ENCODE results near the gene PLXNA2. TPM values are rescaled to one million over a fixed set of nuclear protein-coding genes. Genes with fewer than 3 reads are reported as not detected.

PLXNA2 gene
- total RNA-seq, 1 donor from 2014 or later = 37.4 TPM

DNA sequence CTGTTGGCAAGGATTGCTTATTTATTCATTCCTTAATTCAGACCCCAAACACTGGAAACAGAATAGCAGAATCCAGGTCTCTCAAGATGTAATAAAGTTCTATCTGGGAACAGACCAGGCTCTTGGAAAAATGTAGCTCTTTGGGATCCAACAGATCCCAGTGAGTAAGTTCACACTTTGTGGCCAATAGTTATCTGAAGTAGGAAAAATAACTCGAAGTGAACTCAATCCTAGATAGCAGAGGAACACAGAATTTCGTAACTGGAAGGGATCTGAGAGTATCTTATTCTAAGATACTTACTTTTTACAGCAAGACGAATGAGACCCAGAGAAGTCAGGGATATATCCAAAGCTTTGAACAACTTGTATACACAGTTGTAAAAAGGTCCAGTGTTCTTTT, 182.6 kb downstream of the PLXNA2 start:
- DNase-seq (ENCODE audit: low spot score) = no peak

DNA sequence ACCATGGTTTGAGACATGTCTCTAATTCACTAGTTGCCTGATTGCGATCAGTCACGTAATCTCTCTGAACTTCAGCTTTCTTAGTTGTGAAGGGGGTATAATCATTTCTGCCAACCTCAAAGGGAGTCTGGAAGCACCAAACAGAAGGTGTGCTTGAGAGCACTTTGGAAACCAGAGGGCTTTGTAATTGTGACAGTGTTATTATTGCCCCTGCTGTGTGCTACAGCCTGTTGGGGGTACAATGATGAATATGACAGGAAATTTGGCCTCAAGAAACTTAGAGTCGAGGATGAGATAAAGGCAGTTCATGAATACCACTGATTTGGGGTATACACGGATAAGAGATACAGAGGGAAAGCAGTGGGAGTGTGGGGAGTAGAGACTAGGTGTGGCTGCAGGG, 183.1 kb downstream of the PLXNA2 start:
- no peak for DNase-seq (ENCODE audit: low spot score)

DNA sequence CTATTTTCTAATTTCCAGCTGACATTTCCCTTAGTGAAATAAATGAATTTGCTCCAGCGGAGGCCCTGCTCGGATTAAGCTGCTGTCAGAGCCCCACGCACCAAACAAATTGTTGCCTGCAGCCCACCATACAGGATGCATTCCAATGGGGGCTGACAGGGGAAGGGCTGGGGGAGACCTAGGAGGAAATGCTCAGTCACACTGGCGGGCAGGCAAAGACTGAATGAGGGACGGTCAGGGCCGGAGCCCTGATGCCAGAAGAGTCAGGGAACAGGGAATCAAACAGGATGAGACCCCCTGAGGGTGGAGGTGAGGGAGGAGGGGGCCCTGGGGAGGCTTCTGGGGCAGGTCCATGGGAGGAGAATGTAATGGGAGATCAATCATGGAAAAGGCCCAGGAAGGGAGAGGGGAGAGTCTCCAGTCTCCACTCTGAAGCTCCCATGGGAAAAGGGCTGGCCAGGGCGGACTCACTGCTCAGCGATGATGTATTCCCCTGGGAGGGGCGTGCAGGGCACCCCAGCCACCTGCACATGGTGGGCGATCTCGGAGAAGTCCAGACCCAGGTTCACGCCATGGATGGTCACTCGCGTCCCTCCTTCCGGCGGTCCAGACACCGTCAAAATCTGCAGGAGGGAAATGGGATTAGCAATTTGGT, 183.8 kb downstream of the PLXNA2 start:
- no peak for DNase-seq (ENCODE audit: low spot score)

DNA sequence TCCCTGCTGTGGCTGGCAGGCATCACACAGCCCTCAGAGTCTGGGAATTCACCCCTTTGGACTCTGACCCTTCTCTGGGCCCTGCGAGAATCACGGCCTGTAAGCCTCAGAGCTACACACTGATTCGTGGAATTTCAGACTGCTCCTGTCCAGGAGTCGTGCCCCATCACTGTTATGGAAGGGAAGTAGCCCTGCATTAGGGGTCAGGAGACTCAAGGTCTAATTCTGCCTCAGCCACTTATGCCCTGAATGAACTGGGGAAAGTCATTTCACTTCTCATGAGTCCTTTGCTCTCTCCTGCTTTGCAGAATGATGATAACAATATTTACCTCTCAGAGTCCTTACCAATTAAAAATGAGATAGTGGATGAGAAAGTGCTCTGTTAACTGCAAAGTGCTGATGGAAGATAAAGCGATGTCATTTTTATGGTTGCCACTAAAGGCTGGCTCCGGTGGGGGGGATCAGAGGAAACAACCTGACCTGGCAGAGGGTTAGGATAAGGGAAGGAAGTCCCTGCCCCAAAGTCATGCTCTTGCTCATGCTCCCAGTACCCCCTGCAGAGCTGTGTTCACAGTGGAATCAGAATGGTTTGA, 184.7 kb downstream of the PLXNA2 start:
- DNase-seq (ENCODE audit: low spot score) = peak; percentile 46

DNA sequence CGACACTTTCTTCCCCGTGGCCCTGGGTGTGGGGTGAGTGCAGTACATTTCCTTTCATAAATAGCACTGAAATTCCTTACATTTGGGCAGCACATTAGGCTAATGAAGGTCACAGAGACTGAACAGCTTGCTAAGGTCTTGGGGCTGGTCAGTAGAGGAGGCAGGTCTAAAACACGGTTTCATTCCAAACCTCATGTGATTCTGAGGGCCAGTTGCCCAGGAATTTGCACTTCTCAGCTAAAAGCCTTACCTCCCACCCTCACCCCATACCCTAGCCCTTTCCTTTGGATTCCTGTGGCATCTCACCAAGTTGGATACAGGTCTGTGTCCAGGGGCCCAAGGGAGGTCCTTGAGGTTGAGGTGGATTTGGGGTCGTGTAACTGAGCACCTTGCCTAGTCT, 185.4 kb downstream of the PLXNA2 start:
- DNase-seq (ENCODE audit: low spot score) = no peak

DNA sequence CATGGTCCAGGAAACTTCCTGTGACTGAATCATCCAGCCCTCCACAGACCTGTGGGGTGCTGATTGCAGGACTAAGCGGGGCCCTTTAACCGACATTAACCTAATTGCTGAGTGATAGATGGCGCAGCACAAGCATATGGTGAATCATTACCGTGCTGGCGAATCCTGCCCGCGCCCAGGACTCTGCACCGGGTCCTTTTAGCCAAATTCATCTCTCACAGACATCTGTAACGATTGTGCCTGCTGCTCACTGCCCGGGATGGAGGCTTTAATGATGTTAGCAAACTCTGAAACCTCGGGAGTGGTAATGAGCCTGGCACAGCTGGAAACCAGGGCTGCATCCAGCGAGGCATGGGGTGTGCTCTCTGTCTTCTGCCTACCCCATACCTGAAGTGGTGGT, 185.9 kb downstream of the PLXNA2 start:
- no peak for DNase-seq (ENCODE audit: low spot score)

DNA sequence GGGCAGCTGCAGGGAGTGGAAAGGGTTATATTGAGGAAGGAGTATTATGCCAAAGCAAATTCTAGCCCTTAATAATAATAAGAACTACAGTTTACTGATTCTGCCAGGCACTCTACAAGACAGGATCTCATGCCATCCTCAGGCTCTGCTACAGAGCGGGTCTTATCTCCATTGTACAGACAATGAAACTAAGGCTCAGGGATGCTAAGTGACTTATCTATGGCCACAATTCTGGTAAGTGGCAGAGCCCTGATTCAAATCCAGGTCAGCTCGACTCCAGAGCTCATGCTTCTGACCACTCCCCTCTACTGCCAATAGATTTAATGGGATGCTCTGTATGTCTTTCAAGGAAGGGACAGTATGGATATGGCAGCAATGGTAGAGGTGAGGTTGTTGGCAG, 187.1 kb downstream of the PLXNA2 start:
- no peak for DNase-seq (ENCODE audit: low spot score)

DNA sequence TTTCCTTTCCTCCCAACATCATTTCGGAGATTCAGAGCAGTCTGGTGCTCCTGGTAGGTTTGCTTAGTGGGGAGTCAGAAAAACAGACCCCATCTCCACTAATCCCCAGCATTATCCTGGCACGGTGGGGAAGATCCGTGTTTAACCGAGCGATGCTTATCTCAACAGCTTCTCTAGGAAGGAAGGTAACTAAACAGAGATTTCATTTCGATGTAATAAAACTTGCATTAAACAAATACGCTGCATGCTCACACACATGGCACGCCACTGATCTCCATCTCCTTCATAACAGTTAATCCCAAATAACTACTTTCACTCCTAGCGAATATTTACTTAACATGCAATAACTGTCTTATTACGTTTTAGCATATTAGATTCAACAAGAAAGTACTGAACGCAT, 188.6 kb downstream of the PLXNA2 start:
- no peak for DNase-seq (ENCODE audit: low spot score)

DNA sequence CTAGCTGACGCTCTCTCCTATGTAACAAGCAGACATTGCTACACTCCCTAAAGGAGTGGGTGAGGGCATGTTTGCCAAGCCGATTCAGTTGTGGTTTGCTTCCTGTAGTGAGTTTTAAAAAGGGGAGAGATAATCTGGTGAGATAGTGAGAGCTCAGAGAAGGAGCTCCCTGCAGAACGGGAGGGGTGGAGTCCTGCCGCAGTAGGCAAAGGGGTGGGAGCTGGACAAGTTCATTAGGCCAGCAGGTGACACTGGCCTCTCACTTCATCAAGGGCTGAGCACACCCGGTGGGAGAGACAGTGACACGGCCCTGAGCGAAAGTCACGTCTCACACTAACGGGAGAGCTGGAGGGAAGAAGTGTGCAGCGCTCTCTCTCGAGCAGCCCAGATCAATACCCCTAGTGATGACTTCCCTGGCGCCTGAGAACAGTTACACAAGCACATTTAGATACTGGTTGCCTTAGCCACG, 189.2 kb downstream of the PLXNA2 start:
- DNase-seq (ENCODE audit: low spot score) = no peak

DNA sequence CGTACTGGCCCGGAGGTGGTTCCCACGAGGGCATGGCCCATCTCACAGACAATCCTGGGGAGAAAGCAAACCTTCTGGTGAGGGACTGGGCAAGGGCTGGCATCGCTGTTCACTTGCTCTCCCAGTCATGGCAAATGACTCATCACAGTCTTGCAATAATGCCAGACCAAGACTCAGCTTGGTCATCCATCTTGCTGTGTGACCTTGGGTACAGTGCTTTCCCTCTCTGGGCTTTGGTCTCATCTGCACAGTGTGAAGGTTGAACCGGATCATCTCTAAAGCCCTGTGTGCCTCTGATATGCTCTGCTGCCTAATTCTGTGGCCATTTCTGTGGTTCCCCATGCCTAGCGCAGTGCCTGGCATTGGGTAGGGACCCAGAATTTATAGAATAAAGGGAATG, 189.7 kb downstream of the PLXNA2 start:
- DNase-seq (ENCODE audit: low spot score) = no peak

DNA sequence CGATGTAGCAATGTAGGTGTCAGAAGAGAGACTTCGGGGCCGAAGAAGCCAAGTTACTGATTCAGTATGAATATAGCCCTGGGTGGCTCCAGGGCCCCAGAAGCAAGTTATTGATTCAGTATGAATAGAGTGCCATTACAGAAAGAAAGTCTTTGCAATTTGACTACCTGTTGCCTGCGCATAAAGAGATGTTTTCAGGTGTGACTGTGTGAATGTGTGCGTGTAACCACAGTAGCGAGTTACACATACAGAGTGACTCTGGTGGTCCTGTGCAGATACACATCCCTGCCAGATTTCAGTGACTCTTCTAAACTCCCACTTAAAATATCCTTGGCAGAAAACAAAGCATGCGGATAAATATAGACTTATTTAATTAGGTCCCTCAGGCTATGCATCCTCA, 190.5 kb downstream of the PLXNA2 start:
- no peak for DNase-seq (ENCODE audit: low spot score)

DNA sequence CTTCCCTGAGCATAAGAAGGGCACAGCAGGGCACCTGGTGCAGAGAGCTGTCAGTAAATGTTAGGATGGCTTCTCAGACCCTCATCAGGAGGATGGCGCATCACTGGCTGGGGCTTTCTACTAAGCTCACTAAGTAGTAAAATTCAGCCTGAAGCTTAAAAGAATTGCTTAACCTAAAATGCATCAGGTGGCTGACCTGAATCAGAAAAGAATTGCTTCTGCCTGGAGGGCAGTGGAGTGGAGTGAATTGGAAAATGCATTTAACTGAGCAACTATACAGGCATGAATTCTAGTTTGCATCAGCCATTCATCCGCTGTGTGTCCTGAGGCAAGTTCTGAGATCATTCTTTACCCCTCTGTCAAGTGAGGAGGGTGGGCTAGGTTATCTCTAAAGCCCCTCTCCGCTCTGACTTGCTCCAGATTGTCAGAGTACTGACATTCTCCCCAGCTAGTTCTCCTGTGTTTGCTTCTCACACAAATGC, 191.2 kb downstream of the PLXNA2 start:
- DNase-seq (ENCODE audit: low spot score) = no peak

DNA sequence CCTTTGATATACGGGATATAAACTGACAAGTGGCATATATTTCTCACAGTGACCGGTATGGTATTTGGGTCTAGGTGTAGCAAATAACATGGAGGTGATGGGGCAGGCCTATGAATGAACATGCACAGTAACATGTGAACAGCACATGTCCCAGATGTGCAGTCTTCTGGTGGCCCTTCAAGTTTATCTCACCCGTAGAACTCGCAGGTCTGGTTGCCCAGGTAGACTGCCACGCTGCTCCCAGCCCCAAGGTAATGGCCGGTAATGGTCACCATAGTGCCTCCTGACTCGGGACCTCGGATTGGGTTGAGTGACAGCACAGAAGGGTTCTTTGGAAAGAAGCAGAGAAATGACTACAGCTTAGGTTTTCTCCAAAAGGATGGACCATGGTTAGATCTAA, 192.0 kb downstream of the PLXNA2 start:
- no peak for DNase-seq (ENCODE audit: low spot score)

DNA sequence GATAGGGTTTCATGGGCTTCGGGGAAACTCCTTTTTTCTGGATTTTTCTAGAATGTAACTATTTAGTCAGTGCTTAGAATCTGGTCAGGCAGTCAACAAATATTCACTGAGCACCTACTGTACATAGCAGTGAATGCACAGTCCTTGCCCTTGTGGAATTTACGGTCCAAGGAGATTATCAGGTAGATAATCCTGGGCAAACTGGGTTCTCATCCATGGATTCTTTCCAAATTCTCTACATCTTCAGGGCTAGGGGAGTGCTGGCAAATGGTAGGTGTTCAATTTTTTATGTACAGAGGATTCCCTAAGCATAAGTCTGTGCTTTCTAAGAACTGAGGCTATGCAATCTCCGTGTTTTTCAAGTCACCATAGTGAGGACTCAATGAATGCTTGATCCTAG, 192.5 kb downstream of the PLXNA2 start:
- DNase-seq (ENCODE audit: low spot score) = no peak

DNA sequence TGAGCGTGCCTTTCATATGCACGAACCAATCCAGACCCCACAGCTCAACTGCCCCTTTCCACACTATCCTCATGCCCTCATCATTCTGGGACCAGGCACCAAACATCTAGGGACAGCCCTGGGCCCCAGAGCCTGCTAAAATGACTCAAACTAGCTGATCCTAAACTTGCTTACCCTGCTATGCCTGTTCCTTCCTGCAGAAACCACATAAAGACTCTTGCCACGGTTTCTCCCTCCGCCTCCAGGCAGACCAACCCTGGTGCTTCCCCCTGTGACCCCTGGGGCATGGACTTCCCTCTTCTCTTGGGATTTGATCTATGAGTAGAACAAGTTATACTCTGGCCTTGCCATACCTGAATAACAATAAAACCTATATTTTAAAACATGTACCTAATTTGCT, 195.3 kb downstream of the PLXNA2 start:
- DNase-seq (ENCODE audit: low spot score) = no peak

DNA sequence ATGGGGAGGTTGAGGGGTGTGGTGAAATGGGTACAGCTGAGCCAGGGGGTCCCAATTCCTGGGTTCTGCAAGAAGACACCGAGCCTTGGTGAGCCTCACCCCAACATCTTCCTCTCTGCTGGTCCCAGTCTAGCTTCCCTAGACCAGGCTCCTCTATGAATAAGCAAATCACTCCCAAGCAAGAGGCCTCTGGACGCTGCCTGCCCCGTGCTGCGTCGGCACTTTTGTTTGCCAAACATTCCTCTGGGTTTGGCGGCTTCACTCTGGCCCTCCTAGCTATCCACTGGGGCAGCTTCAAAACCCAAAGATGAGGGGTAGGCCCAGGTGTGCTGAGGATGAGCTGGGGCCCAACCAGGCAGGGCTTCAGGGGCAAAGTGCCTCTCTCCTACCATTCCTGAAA, 196.2 kb downstream of the PLXNA2 start:
- peak; percentile 56 for DNase-seq (ENCODE audit: low spot score)

DNA sequence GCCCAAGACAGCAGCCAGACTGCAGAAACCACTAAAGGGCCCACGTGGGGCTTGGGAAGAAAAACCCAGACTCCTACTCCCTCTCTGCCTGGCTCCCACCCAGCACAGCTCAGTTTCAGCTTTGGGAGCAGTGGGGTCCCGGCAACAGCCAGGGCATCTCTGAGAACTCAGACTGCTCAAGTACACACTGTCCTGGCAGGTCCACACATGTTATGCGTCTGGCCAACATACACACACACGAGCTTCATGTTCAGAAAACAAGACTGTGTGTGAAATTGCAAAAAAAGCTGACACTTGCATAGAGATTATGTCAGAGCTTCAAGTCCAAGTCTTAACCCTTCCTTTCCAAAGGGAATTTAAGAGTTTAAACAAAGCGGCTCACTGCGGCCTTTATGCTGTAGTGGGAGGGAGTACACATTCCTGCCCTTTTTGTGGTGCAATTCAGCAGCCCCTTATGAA, 196.7 kb downstream of the PLXNA2 start:
- peak; percentile 74 for DNase-seq (ENCODE audit: low spot score)

DNA sequence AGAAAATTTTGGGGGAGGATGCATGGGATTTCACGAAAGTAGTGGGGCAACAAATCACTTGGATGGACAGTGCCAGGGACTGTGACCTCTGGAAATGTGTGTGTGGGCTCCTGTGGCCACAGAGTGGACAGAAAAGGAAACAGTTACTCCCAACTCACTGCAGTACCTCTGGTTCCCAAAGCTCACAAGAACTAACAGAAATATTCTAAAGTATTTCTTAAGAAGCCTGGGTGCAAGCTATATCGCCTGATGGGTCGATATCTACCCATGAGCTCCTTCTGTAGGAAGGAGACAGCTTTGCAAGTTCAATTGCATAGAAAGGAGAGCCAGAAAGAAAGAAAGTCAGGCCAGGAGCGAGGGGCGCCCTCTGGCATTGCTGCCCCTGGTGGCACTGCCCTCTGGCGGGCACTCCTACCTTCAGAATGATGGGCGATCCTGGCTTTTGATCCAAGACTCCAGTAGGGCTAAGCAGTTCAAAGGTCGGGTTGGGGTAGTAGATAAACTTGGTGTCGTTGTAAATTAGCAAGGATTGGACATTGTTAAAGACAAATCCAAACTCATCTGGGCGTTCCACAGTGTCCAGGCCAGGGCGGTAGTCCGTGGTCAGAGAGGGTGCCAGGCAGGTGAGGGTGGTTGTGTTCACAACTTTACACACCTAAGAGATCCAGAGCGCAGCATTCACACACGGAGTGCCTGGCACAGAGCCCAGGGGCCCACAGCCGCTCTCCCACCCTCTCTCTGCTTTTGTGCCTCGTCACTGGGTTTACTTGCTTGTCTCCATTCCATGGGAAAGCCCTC, 198.5 kb downstream of the PLXNA2 start:
- no peak for DNase-seq (ENCODE audit: low spot score)

DNA sequence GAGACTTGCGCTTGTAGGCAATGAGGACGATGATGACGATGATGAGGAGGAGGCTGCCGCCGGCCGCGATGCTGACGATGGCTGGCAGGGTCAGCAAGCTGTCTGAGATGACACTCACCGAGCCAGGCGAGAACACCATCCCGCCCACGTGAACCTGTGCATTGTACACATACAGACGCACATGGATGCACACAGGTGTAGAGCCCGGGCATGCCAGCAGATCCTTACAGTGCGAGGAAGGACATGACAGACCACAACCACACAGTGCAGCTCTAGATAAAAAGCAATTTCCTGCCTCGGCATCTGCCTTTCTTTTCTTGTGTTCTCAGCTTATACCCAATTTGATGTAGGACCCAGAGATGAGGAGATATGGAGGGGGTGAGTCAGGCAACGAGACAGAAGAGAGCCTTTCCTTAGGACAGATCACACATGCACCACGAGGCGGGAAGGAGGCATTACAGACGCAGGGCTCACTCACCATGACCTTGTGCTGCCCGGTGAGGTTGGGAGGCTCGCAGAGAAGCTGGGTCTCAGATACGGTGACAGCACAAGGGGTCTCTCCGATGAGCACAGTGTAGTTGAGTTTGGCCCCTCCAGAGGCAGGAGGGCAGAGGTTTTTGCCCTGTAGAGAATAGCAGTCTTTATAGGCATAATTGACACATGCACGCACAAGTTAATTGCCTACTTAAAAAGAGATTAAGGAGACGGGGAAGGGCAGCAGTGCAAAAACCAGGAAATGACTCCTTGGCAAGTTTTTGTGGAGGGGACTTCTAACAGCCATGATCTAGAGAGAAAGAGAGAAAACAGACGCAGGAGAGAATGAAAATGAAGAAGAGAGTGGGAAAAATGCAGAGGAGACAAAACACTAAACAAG, 199.4 kb downstream of the PLXNA2 start:
- no peak for DNase-seq (ENCODE audit: low spot score)

DNA sequence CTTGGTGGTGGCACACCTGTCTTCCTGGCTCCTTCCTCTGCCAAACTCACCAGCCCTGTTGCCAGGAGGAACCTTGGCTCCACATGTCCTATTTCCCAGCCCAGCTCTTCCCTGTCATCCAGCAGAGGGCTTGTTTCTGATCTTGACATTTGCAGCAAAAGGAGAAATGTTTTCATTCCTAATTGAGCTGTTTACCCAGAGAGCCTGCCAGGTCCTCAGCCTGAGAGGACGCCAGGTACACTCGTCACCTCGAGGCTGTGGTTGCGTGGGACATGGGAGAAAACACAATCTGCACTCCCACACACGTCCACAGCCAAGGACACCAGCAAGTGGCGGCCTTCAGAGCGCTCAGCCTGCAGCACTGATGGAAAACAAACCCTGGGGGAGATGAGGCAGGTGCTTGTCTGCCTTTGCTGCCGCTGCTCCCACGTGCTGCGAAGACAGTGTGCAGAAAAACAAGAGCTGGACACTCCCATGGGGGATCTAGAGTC, 200.4 kb downstream of the PLXNA2 start:
- DNase-seq (ENCODE audit: low spot score) = no peak

DNA sequence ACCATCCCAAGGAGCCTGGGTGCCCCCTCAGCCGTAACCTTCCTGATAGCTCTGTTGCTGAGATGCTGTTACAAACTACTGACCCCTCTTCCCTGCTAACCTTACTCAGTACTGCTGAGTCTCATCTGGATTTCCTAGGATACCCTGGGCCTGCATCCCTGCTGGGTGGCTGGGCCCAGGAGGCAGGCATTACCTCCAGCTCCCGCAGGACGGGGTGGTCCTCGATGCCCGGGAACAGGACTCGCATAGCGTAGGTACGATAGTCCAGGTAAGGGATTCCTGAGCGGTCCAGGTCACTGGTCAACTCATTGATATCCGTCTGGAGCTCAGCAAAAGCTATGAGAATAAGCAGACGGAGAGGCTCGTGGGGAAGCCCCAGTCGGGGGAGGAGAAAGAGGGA, 201.3 kb downstream of the PLXNA2 start:
- DNase-seq (ENCODE audit: low spot score) = no peak
